GM18907 (cell line): ENCODE data around the gene SMG7.

ENCODE experiments used
- ATAC-seq: cut with Tn5 transposase; IDR thresholded peaks from one replicate; pipeline ENCODE4 v1.9.1; 2021; ENCODE audit warnings: mild to moderate bottlenecking, moderate library complexity; ENCODE audit not compliant: unreplicated experiment

Gene SMG7

GRCh38 chr1:183585038-183585437 lies 112.7 kb downstream of the SMG7 start:
- no peak for ATAC-seq

DNA sequence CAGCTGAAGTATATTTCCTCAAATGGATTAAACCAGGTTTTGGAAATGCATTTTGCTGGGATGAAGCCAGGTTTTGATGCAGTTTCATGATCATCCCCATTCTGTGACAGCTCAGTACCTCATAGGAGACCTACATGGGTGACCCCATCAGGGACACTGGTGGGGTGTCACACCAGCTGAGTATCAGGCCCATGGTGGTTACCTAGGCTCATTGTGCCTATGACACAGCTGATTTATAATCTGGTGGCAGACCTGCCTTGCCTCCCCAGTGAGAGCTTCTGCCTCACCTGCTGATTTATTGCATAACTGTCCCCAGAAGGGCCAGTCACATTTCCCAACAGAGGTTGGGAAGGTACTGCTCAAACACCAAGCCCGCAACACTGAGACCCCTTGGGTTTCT lies 114.2 kb downstream of the SMG7 start:
- ATAC-seq = no peak

DNA sequence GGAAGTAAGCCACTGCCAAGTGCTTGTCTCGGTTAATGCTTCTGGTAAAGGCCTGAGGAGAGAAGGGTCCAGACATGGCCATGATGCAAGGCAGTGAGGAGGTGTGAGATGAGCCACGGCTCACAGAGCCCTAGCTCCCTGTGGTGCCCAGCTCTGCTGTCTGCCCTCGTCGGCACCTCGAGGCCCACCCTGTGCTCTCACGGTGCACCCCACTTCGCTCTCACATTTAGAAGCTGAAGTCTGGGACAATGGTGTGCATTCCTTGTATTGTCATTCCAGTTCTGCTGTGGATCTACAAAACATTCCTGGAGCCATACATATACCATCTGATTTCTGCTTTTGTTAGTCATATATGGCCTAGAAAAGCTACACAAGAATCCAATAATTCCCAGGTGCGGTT lies 114.6 kb downstream of the SMG7 start:
- no peak for ATAC-seq

DNA sequence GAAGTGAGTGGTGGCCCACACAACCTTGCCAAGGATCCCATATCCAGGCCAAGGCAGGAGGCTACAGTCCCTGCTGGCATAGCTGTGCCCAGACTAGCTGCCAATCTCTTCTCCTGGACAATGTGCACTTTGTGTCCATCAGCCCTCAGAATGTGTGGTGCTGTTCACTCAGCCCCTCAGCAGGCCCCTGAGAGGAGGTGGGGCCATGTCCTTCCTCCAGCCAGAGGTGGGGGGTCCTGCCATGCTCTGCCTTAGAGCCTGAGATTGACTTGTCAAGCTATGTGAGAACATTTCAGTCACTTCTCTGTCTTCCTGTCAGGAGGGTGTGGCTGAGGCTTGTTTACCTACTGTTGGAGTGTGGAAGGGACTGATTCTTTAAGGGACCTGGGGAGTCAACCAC lies 116.5 kb downstream of the SMG7 start:
- ATAC-seq = no peak

DNA sequence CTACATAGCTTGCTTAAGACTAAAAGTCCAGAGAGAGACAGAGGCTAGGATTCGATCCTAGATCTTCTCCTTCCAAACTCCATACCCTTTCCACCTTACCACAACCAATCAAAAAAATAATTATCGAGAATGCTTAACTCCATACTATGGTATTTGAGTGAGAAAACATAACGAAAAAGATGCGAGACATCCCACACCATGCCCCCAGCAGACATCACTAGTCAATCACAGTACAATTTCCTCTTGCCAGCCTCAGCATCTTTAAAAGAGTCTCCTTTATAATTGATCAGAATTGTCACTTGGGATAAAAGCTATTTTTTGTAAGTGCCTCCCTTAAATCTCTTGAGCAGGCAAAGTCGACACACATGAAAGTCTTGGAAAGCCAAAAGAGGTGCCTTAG lies 117.1 kb downstream of the SMG7 start:
- ATAC-seq = no peak

GRCh38 chr1:183589874-183590243 lies 117.6 kb downstream of the SMG7 start:
- ATAC-seq = peak; percentile 18

GRCh38 chr1:183590244-183591191 lies 118.2 kb downstream of the SMG7 start, which contains the start of gene NCF2:
TSS of gene NCF2 (minus strand) at chr1:183590459. CDS start at chr1:183590329, 130 bp downstream.
- peak; percentile 88 for ATAC-seq

- ATAC-seq = no peak
Observed at GRCh38 chr1:183592733-183593132, 120.4 kb downstream of the SMG7 start.

DNA sequence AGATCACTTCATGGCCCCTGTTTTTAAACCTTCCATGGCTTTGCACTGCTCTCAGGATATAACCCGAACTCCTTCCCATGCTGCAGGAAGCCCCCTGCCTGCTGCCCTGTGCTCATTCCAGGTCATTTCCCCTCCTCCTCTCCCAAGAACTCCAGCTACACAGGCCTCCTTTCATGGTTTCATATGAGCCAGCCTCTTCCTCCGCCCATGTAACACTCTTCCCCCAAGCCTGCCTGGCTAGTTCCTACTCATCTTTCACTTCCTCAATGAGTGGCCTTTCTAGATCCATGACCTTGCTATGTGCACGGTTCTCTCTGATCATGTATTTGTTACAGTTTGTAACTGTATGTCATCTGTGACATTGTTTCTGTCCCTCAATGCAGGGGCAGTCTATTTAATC lies 121.1 kb downstream of the SMG7 start:
- ATAC-seq = peak; percentile 42

- ATAC-seq = no peak
Observed at GRCh38 chr1:183595537-183595936, 123.2 kb downstream of the SMG7 start.

DNA sequence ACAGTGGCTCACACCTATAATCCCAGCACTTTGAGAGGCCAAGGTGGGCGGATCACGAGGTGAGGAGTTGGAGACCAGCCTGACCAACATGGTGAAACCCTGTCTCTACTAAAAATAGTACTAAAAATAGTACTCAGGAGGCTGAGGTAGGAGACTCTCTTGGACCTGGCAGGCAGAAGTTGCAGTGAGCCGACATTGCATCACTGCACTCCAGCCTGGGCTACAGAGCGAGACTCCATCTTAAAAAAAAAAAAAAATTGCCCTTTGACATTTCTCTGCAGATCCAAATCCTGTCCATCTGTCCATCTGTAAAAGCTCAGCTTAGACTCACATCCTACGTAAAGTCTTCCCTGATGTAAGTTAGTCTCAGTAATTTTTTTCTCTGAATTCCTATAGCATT lies 124.2 kb downstream of the SMG7 start:
- ATAC-seq = no peak

DNA sequence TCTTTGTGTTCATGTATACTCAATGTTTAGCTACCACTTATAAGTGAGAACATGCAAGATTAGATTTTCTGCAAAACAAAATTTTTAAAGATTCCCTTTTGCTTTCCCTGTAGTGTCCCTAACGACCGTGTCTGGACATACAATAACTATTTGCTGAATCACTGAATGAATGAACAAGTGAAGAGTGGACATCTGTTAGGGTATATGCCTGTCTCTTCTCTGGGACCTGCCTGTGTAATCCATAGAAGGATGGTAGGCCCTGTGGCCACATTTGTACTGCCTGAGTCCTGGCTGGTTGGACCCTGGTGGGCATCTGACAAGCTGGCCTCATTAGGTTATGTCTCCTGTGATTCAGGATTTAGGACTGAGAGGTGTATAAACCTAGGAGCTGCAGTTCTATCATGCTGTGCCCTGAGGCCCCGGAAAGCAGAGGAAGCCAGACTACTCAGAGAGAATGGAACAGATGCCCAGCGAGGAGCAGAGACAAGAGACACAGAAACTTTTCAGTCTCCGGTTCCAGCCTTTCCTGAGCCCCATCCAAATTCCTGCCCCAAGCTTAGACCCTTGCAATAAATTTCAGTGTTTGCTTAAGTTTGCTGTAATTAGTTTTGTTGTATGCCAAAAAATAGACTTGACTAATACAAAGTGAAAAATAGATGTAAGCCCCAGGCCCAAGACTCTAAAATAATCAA lies 125.5 kb downstream of the SMG7 start:
- no peak for ATAC-seq

- ATAC-seq = peak; percentile 58
Observed at GRCh38 chr1:183598386-183598785, 126.1 kb downstream of the SMG7 start.

DNA sequence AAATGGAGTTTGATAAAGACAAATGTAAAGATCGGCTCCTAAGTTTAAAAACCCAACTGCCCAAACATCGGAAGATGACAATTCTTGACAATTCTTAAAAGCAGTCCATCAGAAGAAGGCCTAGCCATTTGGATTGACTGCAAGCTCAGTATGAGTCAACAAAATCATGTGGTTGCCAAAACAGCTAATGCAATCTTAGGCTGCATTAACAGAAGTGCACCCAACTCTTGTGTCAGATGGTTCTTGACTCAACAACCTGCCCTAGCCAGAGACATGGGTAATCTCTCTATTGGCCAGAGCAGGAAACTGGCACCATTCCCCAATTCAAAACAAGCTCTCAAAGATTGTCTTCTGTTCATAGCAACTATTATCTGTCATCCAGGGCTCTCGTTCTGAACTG lies 127.8 kb downstream of the SMG7 start:
- ATAC-seq = no peak

DNA sequence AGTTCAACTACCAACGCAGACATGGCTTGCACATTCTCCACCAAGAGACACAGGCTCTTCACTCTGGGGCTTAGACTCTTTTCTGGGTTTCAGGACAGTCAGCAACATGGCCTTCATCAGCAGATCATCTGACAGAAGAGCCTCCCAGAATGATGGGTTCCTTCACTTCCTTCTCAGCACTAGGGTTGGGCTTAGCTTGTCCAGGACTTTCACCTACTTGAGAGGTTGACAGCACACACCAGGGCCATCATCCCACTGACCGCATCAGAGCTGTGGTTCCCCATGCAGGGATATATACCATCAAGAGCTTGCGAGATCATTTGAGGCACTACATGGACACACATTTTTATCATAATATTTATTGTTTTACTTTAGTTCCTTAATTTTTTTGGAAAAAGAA lies 128.3 kb downstream of the SMG7 start:
- no peak for ATAC-seq

DNA sequence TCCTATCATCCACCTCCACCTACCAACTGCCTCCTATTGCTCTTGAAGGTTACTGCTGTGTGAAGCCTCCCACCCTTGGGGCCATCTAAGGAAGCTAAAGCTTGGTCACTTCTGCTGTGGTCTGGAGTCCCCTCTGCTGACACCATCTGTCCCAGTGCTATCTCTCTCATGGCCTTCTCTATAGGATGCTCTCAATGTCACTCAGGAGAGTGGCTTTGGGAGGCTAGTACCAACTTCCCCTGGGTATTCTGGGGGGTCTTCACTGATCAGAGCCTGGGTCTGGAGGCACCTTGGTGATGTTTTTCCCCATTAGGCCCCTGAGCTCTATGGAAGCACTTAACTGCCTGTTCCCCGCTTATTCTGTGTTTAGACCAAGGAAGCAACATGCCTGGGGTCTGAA lies 130.2 kb downstream of the SMG7 start:
- no peak for ATAC-seq
